Measurements from ENCODE around the gene RUBCN.

RUBCN gene

GRCh38 chr3:197736491-197737318 is at the start of gene RUBCN:
Gene RUBCN (minus strand): TSS chr3:197736904. CDS start chr3:197736719, 185 bp downstream.
- Histone ChIP-seq H3K79me2 (ENCODE audit: insufficient read depth, low read depth) (peaks cover 19% of the 10 kb centered on the region), H2AFZ (ENCODE audit: low read depth) (peak within 1 kb of the TSS; percentile 86), H3K9ac (peak within 1 kb of the TSS; percentile 40), H4K20me1 (ENCODE audit: insufficient read depth) (no peaks in the 10 kb centered on the region), H3K4me2 (peak within 1 kb of the TSS; percentile 96), H3K4me1 (ENCODE audit: low read depth, poor library complexity, severe bottlenecking) (peaks cover 50% of the 10 kb centered on the region), H3K4me3 (IDR thresholded peaks at IDR 0.05; ENCODE audit: insufficient read depth, low read depth, low read length) (peak within 1 kb of the TSS; percentile 93), H3K27ac (peak within 1 kb of the TSS; percentile 65), H3K27me3 (ENCODE audit: insufficient read depth, low read depth) (no peaks in the 10 kb centered on the region), H3K36me3 (ENCODE audit: insufficient read depth) (no peaks in the 10 kb centered on the region)
- TF ChIP-seq CTCF (conservative IDR thresholded peaks at IDR 0.05; ENCODE audit: low read depth, low read length) = no peak

DNA sequence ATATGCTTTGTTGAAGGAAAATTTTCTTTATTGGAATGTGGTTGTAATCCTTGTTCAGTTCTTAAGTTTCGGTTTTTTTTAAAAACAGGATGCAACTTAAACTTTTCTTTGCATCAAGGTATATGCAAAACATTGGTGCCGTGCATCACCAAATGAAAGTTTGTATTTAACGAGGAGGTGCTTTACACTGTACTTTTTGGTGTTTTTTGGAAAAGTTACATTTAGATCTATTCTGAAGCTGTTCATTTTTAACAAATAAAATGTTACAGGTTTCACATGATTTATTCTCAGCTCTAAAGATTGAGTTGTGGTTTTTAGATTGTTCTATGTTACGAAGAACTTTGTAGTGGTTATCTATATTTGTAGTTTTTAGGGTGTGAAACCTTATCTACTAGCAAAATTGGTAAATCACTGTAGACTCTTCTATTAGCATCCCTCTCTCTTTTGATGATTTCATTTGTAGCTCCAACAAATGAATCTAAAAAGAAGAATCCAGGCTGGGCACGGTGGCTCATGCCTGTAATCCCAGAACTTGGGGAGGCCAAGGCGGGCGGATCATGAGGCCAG is 47.4 kb upstream of the RUBCN start:
- H3K27me3 ChIP-seq (ENCODE audit: insufficient read depth, low read depth) = no peaks in the 10 kb centered on the region
- H3K4me1 ChIP-seq (ENCODE audit: low read depth, poor library complexity, severe bottlenecking) = no peaks in the 10 kb centered on the region
- no peaks in the 10 kb centered on the region for H3K79me2 ChIP-seq (ENCODE audit: insufficient read depth, low read depth)
- H2AFZ ChIP-seq (ENCODE audit: low read depth) = no peak overlapping the region
- H3K36me3 ChIP-seq (ENCODE audit: insufficient read depth) = no peaks in the 10 kb centered on the region
- TF ChIP-seq CTCF (conservative IDR thresholded peaks at IDR 0.05; ENCODE audit: low read depth, low read length) = no peak
- no peak overlapping the region for H3K9ac ChIP-seq
- no peak overlapping the region for H3K4me2 ChIP-seq
- no peak overlapping the region for H3K27ac ChIP-seq
- no peak overlapping the region for H3K4me3 ChIP-seq (IDR thresholded peaks at IDR 0.05; ENCODE audit: insufficient read depth, low read depth, low read length)
- no peaks in the 10 kb centered on the region for H4K20me1 ChIP-seq (ENCODE audit: insufficient read depth)

- Histone ChIP-seq H3K36me3 (ENCODE audit: insufficient read depth) (peaks cover 5% of the 10 kb centered on the region; the same call in 1 of the 2 replicates), H3K9ac (no peak overlapping the region), H4K20me1 (ENCODE audit: insufficient read depth) (no peaks in the 10 kb centered on the region), H3K4me1 (ENCODE audit: low read depth, poor library complexity, severe bottlenecking) (no peaks in the 10 kb centered on the region), H3K4me3 (IDR thresholded peaks at IDR 0.05; ENCODE audit: insufficient read depth, low read depth, low read length) (no peak overlapping the region), H3K27me3 (ENCODE audit: insufficient read depth, low read depth) (no peaks in the 10 kb centered on the region), H3K4me2 (no peak overlapping the region), H3K79me2 (ENCODE audit: insufficient read depth, low read depth) (no peaks in the 10 kb centered on the region), H3K27ac (no peak overlapping the region), H2AFZ (ENCODE audit: low read depth) (no peak overlapping the region)
- no peak for TF ChIP-seq CTCF (conservative IDR thresholded peaks at IDR 0.05; ENCODE audit: low read depth, low read length)
These were observed 45.5 kb upstream of the RUBCN start for GRCh38 chr3:197782230-197782629.

DNA sequence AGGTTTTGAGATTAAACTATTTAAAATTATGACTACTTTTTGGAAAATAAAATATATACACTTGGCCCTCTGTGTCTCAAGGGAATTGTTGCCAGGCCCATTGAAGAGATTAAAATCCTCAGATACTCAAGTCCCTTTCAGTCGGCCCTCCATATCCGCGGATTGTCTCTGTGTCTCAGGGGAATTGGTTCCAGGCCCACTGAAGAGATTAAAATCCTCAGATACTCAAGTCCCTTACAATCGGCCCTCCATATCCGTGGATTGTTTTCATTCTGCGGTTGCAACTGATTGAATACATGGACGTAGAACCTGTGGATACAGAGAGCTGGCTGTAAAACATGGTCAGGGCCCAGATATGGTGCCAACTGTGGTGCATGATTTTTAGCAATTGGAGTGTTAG is 38.6 kb upstream of the RUBCN start:
- H3K36me3 ChIP-seq (ENCODE audit: insufficient read depth) = peaks cover 5% of the 10 kb centered on the region; the same call in 1 of the 2 replicates

More for the DNA sequence above, 38.6 kb upstream of the RUBCN start:
- no peaks in the 10 kb centered on the region for H4K20me1 ChIP-seq (ENCODE audit: insufficient read depth)
- H3K27me3 ChIP-seq (ENCODE audit: insufficient read depth, low read depth) = no peaks in the 10 kb centered on the region
- H3K27ac ChIP-seq = no peak overlapping the region
- H3K4me3 ChIP-seq (IDR thresholded peaks at IDR 0.05; ENCODE audit: insufficient read depth, low read depth, low read length) = no peak overlapping the region
- no peak for TF ChIP-seq CTCF (conservative IDR thresholded peaks at IDR 0.05; ENCODE audit: low read depth, low read length)
- no peaks in the 10 kb centered on the region for H3K4me1 ChIP-seq (ENCODE audit: low read depth, poor library complexity, severe bottlenecking)
- no peak overlapping the region for H3K4me2 ChIP-seq
- H2AFZ ChIP-seq (ENCODE audit: low read depth) = no peak overlapping the region
- H3K79me2 ChIP-seq (ENCODE audit: insufficient read depth, low read depth) = no peaks in the 10 kb centered on the region
- H3K9ac ChIP-seq = no peak overlapping the region

Data from KMS-11 (cell line).